ENCODE measurements around the gene A3GALT2.

- TF ChIP-seq CTCF (IDR thresholded peaks at IDR 0.05) (no peak), POLR2A (IDR thresholded peaks at IDR 0.05) (no peak)
These were observed 48.4 kb downstream of the A3GALT2 start for GRCh38 chr1:33272509-33272908.

All from uterus (tissue), 2 donors.